A549 (cell line): ENCODE measurements around the gene TUBA8.

ENCODE experiments used
- CTCF ChIP-seq: fragments of >200 bp; sonication (Bioruptor Twin); formaldehyde crosslinking; IDR thresholded peaks from 3 replicates; pipeline ENCODE4 v1.5.1; 2016
- USF2 ChIP-seq: fragments of 450-650 bp; IDR thresholded peaks from 2 replicates; pipeline ENCODE4 v1.6.1; 2014; ENCODE audit warnings: antibody characterized with exemption

- no peak for TF ChIP-seq USF2
- peak; percentile 55 for TF ChIP-seq CTCF
These were observed 46.5 kb downstream of the TUBA8 start for GRCh38 chr22:18156878-18157713.
